HEK293 (cell line): ENCODE results near the gene ZP4.

ENCODE experiments used
- CTCF ChIA-PET: fragments of 350-600 bp; formaldehyde crosslinking; extraction: SDS; loops from one replicate; lab custom pipeline; 2021; ENCODE audit warnings: antibody characterized with exemption; lab: Yijun Ruan, JAX
- POLR2A ChIA-PET: fragments of 300-600 bp; formaldehyde crosslinking; extraction: SDS; loops from one replicate; lab custom pipeline; 2020; ENCODE audit warnings: antibody characterized with exemption, inconsistent platforms; lab: Yijun Ruan, JAX
- H3K27ac ChIP-seq: fragments of 200-500 bp; sonication (Bioruptor generic); 2 replicates; pipeline ENCODE4 v1.5.1; 2014; ENCODE audit warnings: low read depth, low read length, control low read depth, inconsistent platforms; ENCODE audit errors: extremely low read depth
- H3K36me3 ChIP-seq, 2 experiments: fragments of 200-500 bp in 1 of 2; sonication (Bioruptor generic) in 1 of 2; 1 replicate in 1 of 2; 2 replicates in 1 of 2; pipeline ENCODE4 v1.5.1; 2014 to 2017; ENCODE audit warnings: inconsistent platforms in 2 of 2, low read length in 2 of 2; ENCODE audit not compliant: control insufficient read depth in 2 of 2, insufficient read depth in 1 of 2
- H3K4me1 ChIP-seq: fragments of 200-500 bp; sonication (Bioruptor generic); 2 replicates; pipeline ENCODE4 v1.5.1; 2014; ENCODE audit warnings: mild to moderate bottlenecking, low read length, inconsistent platforms; ENCODE audit not compliant: control insufficient read depth, insufficient read depth
- H3K4me3 ChIP-seq: 2 replicates; pipeline ENCODE4 v1.5.1; 2011; ENCODE audit warnings: low read depth, mild to moderate bottlenecking, control low read depth, low read length, moderate library complexity
- H3K9me3 ChIP-seq: fragments of 200-500 bp; sonication (Bioruptor generic); 2 replicates; pipeline ENCODE4 v1.5.1; 2014; ENCODE audit warnings: low read depth, low read length, inconsistent platforms; ENCODE audit not compliant: control insufficient read depth, insufficient read depth
- BCL6B ChIP-seq: fragments of 450-650 bp; formaldehyde crosslinking; IDR thresholded peaks from 2 replicates; pipeline ENCODE4 v1.5.1; 2017; ENCODE audit warnings: missing biosample characterization, missing genetic modification characterization
- KLF8 ChIP-seq: fragments of 450-650 bp; formaldehyde crosslinking; IDR thresholded peaks from 2 replicates; pipeline ENCODE4 v1.5.1; 2016; ENCODE audit warnings: missing biosample characterization, missing genetic modification characterization
- MYNN ChIP-seq: fragments of 450-650 bp; formaldehyde crosslinking; IDR thresholded peaks from 2 replicates; pipeline ENCODE4 v1.5.1; 2016; ENCODE audit warnings: missing biosample characterization, missing genetic modification characterization, borderline replicate concordance
- PRDM1 ChIP-seq: fragments of 450-650 bp; formaldehyde crosslinking; IDR thresholded peaks from 2 replicates; pipeline ENCODE4; 2016; ENCODE audit warnings: missing biosample characterization, missing genetic modification characterization
- PRDM2 ChIP-seq: fragments of 450-650 bp; formaldehyde crosslinking; IDR thresholded peaks from 2 replicates; pipeline ENCODE4 v1.5.1; 2016; ENCODE audit warnings: missing biosample characterization, missing genetic modification characterization, borderline replicate concordance
- REPIN1 ChIP-seq: fragments of 450-650 bp; formaldehyde crosslinking; IDR thresholded peaks from 2 replicates; pipeline ENCODE4 v1.5.1; 2017; ENCODE audit warnings: missing biosample characterization, missing genetic modification characterization, low read depth
- ZNF18 ChIP-seq: fragments of 450-650 bp; formaldehyde crosslinking; IDR thresholded peaks from 2 replicates; pipeline ENCODE4 v1.5.1; 2016; ENCODE audit warnings: missing biosample characterization, missing genetic modification characterization
- ZNF221 ChIP-seq: fragments of 450-650 bp; formaldehyde crosslinking; IDR thresholded peaks from 2 replicates; pipeline ENCODE4 v1.5.1; 2017; ENCODE audit warnings: missing biosample characterization, missing genetic modification characterization, borderline replicate concordance
- ZNF311 ChIP-seq: fragments of 450-650 bp; formaldehyde crosslinking; IDR thresholded peaks from 2 replicates; pipeline ENCODE4 v1.5.1; 2017; ENCODE audit warnings: missing biosample characterization, missing genetic modification characterization, borderline replicate concordance
- ZNF514 ChIP-seq: fragments of 450-650 bp; formaldehyde crosslinking; IDR thresholded peaks from 2 replicates; pipeline ENCODE4 v1.5.1; 2016; ENCODE audit warnings: missing biosample characterization, missing genetic modification characterization
- ZNF670 ChIP-seq: fragments of 450-650 bp; formaldehyde crosslinking; IDR thresholded peaks from 2 replicates; pipeline ENCODE4 v1.5.1; 2016; ENCODE audit warnings: missing biosample characterization, missing genetic modification characterization, low read depth
- ZNF677 ChIP-seq: fragments of 450-650 bp; IDR thresholded peaks from 2 replicates; pipeline ENCODE4 v1.5.0; 2018; ENCODE audit warnings: missing biosample characterization, mild to moderate bottlenecking, missing genetic modification characterization, moderate library complexity
- ZNF76 ChIP-seq: fragments of 450-650 bp; formaldehyde crosslinking; IDR thresholded peaks from 2 replicates; pipeline ENCODE4; 2016; ENCODE audit warnings: low read depth, missing biosample characterization, missing genetic modification characterization, borderline replicate concordance

ZP4 gene

GRCh38 chr1:237902960-237903743, 12.4 kb upstream of the ZP4 start (continued):
- no peak for TF ChIP-seq ZNF18 (tag by site-specific recombination)
- no peak for TF ChIP-seq ZNF311 (tag by site-specific recombination)
- TF ChIP-seq KLF8 (tag by site-specific recombination), result no peak

- no peaks in the 10 kb centered on the region for H3K4me1 ChIP-seq
- ChIA-PET CTCF (interaction anchor here (0.6 to 3.0 kb wide), 36 partner anchors 8 to 1414 kb away, joined by 3 to 24 read pairs (median 4); partner anchors contain the start of gene ZP4), POLR2A (no interaction called here)
Observed at GRCh38 chr1:237901299-237901934, 10.7 kb upstream of the ZP4 start.

More at GRCh38 chr1:237901299-237901934, 10.7 kb upstream of the ZP4 start:
- Histone ChIP-seq H3K4me3 (no peak overlapping the region), H3K9me3 (no peaks in the 10 kb centered on the region), H3K27ac (no peak overlapping the region), H3K36me3 (no peaks in the 10 kb centered on the region)
- TF ChIP-seq MYNN (tag by site-specific recombination), result no peak
- TF ChIP-seq BCL6B (tag by site-specific recombination), result no peak
- no peak for TF ChIP-seq PRDM1 (tag by site-specific recombination)
- no peak for TF ChIP-seq REPIN1 (tag by site-specific recombination)
- TF ChIP-seq ZNF670, result no peak
- TF ChIP-seq PRDM2, result no peak
- TF ChIP-seq ZNF514 (tag by site-specific recombination), result no peak
- TF ChIP-seq ZNF76 (tag by site-specific recombination), result no peak
- no peak for TF ChIP-seq ZNF221 (tag by site-specific recombination)
- no peak for TF ChIP-seq ZNF677 (tag by site-specific recombination)
